Cardiac septum (tissue), 1 donor: ENCODE data around the gene F7. TPM values are rescaled to one million over a fixed set of nuclear protein-coding genes. Genes with fewer than 3 reads are reported as not detected.
"Not testable (repeated sequence)": the region's sequence is repeated elsewhere in the genome, so short reads cannot be mapped to it uniquely, and the experiment has no call there.

Source experiments
- DNase-seq: peaks from one replicate; pipeline ENCODE4 v3.0.0-alpha.2; 2020; ENCODE audit warnings: low spot score
- intact Hi-C: fragments of 100-400 bp; cut with DNase I; formaldehyde crosslinking; loops from one replicate; pipeline ENCODE4 v1.14.0; 2022
- long read RNA-seq: library from polyadenylated mRNA; unstranded; transcript quantifications from one replicate; pipeline ENCODE4 v2.0.0, GENCODE V29; 2021
- total RNA-seq: library from RNA; stranded (reverse); fragmentation: NEBNext Ultra II Directional; extraction: Animal tissue kit (Norgen Biotek cat#: 25700); gene quantifications from one replicate; pipeline ENCODE4 v1.2.1, GENCODE V29; 2021
- donor health status: DM: no; HTN: no; CAD: no.

The F7 gene
- total RNA-seq, result 0.46 TPM
- long read RNA-seq, result 0 reads

- intact Hi-C loops, result no loop called here
- no peak for DNase-seq
These were observed at the start of gene F7 for GRCh38 chr13:113105032-113105920. Gene F7, plus strand, starts transcription at chr13:113105791. Its CDS starts 51 bp downstream, at chr13:113105842.

GRCh38 chr13:113057084-113057483 lies 48.5 kb upstream of the F7 start:
- intact Hi-C loops, result no loop called here

GRCh38 chr13:113057559-113057958 lies 48.0 kb upstream of the F7 start:
- DNase-seq, intact Hi-C loops: not testable (repeated sequence)

More at GRCh38 chr13:113057084-113057483, 48.5 kb upstream of the F7 start:
- no peak for DNase-seq

- DNase-seq, result no peak
- intact Hi-C loops, result no loop called here
These were observed 47.2 kb upstream of the F7 start for GRCh38 chr13:113058129-113058987.

GRCh38 chr13:113058988-113059850 lies 46.4 kb upstream of the F7 start:
- no peak for DNase-seq
- intact Hi-C loops, result no loop called here

GRCh38 chr13:113059891-113060290 lies 45.7 kb upstream of the F7 start:
- intact Hi-C loops, result no loop called here
- DNase-seq, result no peak

- DNase-seq, result no peak
- intact Hi-C loops, result no loop called here
These were observed 44.9 kb upstream of the F7 start for GRCh38 chr13:113060557-113061270.

GRCh38 chr13:113061271-113061625 lies 44.3 kb upstream of the F7 start:
- no peak for DNase-seq

GRCh38 chr13:113061796-113062425 lies 43.7 kb upstream of the F7 start:
- DNase-seq, result no peak
- intact Hi-C loops, result no loop called here

More at GRCh38 chr13:113061271-113061625, 44.3 kb upstream of the F7 start:
- intact Hi-C loops, result no loop called here

GRCh38 chr13:113062691-113063090 lies 42.9 kb upstream of the F7 start:
- intact Hi-C loops, result no loop called here

GRCh38 chr13:113063091-113063491 lies 42.5 kb upstream of the F7 start:
- intact Hi-C loops, result no loop called here

More at GRCh38 chr13:113062691-113063090, 42.9 kb upstream of the F7 start:
- DNase-seq, result no peak

GRCh38 chr13:113064000-113064533 lies 41.5 kb upstream of the F7 start:
- intact Hi-C loops, result no loop called here
- no peak for DNase-seq

More at GRCh38 chr13:113063091-113063491, 42.5 kb upstream of the F7 start:
- DNase-seq, result no peak

- intact Hi-C loops, result no loop called here
- no peak for DNase-seq
These were observed 40.8 kb upstream of the F7 start for GRCh38 chr13:113064534-113065405.

GRCh38 chr13:113065406-113066141 lies 40.0 kb upstream of the F7 start:
- no peak for DNase-seq
- intact Hi-C loops, result no loop called here

- intact Hi-C loops, result no loop called here
- no peak for DNase-seq
These were observed 39.5 kb upstream of the F7 start for GRCh38 chr13:113066142-113066455.

- DNase-seq, result no peak
- intact Hi-C loops, result no loop called here
These were observed 38.8 kb upstream of the F7 start for GRCh38 chr13:113066746-113067145.
